ENCODE data around the gene PLEKHA6.

- TF ChIP-seq CTCF (IDR thresholded peaks at IDR 0.05 in 8 of 11, conservative IDR thresholded peaks at IDR 0.05 in 3 of 11): no peak
- TF ChIP-seq POLR2AphosphoS5 (IDR thresholded peaks at IDR 0.05): no peak
- TF ChIP-seq POLR2A (IDR thresholded peaks at IDR 0.05): no peak
Measured at GRCh38 chr1:204199579-204199978, 160.2 kb downstream of the PLEKHA6 start.
